ENCODE data around the gene ABCA3. TPM values are rescaled to one million over a fixed set of nuclear protein-coding genes. Genes with fewer than 3 reads are reported as not detected.

ABCA3 gene
- total and polyA plus RNA-seq, 2 of the 8 experiments (the other 6 are each of a cell fraction or from before 2014, with no cell fraction given), result 5.7 to 7.9 TPM

- TF ChIP-seq, protein P1, sequence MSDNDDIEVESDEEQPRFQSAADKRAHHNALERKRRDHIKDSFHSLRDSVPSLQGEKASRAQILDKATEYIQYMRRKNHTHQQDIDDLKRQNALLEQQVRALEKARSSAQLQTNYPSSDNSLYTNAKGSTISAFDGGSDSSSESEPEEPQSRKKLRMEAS (IDR thresholded peaks at IDR 0.05), result peak; percentile 96
Measured at GRCh38 chr16:2339521-2340484, 725 bp downstream of the ABCA3 start (continued).

Data from H1 (cell line).